ENCODE results near the gene CXCR6. TPM values are rescaled to one million over a fixed set of nuclear protein-coding genes. Genes with fewer than 3 reads are reported as not detected.

CXCR6 gene
- total RNA-seq, 1 donor from 2014 or later, result 0.33 TPM

DNA sequence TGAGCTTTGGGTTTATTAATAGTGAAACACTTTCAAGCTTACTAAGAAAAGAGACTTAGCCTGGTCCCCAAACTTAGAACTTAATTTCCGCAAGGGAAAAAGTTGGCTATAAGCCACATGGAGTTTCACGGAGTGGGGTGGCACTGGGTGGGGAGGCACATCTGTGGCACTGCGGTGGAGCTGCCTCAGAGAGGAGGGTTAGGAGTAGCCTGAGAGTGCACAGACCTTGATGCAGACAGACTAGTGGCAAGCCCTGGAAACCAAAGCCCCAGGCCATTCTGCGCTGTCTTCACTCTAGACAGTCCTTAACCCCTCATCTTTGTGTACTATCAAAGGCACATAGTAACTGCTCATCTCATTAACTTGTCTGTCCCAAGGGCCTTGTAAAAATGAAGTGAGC, 22.0 kb downstream of the CXCR6 start:
- TF ChIP-seq, protein P1, sequence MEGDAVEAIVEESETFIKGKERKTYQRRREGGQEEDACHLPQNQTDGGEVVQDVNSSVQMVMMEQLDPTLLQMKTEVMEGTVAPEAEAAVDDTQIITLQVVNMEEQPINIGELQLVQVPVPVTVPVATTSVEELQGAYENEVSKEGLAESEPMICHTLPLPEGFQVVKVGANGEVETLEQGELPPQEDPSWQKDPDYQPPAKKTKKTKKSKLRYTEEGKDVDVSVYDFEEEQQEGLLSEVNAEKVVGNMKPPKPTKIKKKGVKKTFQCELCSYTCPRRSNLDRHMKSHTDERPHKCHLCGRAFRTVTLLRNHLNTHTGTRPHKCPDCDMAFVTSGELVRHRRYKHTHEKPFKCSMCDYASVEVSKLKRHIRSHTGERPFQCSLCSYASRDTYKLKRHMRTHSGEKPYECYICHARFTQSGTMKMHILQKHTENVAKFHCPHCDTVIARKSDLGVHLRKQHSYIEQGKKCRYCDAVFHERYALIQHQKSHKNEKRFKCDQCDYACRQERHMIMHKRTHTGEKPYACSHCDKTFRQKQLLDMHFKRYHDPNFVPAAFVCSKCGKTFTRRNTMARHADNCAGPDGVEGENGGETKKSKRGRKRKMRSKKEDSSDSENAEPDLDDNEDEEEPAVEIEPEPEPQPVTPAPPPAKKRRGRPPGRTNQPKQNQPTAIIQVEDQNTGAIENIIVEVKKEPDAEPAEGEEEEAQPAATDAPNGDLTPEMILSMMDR (IDR thresholded peaks at IDR 0.05; ENCODE audit: borderline replicate concordance), result no peak
- H3K9me3 ChIP-seq (replicated peaks), result no peaks in the 10 kb centered on the region
- intact Hi-C loops (cut with micrococcal nuclease), result no loop called here
- H3K4me3 ChIP-seq, result no peak overlapping the region
- peaks cover 100% of the 10 kb centered on the region for H3K36me3 ChIP-seq
- peak overlapping the region; percentile 11 for H3K27ac ChIP-seq (replicated peaks)
- DNase-seq, result no peak
- H3K4me1 ChIP-seq, result peaks cover 41% of the 10 kb centered on the region
- no peaks in the 10 kb centered on the region for H3K27me3 ChIP-seq (ENCODE audit: low read depth)

DNA sequence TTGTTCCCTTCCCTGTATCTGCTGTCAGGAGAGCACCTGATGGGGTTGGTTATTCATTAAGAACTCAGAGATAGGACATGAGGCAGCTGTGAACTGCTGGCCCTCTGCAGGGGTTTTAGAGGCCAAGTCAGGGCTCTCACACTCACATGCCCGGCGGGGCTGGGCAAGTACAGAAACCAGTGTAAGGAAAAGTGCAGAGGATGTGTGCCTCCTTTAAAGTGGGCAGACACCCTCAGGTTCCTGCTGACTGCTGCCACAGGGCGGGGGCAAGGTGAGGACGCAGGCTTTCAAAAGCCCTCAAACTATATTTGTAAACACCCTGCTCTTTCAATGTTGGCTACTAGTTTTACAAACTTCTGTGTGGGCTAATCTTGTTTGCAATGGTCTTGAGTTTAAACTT, 22.4 kb downstream of the CXCR6 start:
- Histone ChIP-seq H3K36me3 (peaks cover 100% of the 10 kb centered on the region), H3K4me3 (no peak overlapping the region), H3K4me1 (peaks cover 41% of the 10 kb centered on the region), H3K27me3 (ENCODE audit: low read depth) (no peaks in the 10 kb centered on the region), H3K27ac (replicated peaks) (peak overlapping the region; percentile 11), H3K9me3 (replicated peaks) (no peaks in the 10 kb centered on the region)
- no peak for DNase-seq
- intact Hi-C loops (cut with micrococcal nuclease), result no loop called here
- TF ChIP-seq, protein P1 (IDR thresholded peaks at IDR 0.05; ENCODE audit: borderline replicate concordance), result no peak

DNA sequence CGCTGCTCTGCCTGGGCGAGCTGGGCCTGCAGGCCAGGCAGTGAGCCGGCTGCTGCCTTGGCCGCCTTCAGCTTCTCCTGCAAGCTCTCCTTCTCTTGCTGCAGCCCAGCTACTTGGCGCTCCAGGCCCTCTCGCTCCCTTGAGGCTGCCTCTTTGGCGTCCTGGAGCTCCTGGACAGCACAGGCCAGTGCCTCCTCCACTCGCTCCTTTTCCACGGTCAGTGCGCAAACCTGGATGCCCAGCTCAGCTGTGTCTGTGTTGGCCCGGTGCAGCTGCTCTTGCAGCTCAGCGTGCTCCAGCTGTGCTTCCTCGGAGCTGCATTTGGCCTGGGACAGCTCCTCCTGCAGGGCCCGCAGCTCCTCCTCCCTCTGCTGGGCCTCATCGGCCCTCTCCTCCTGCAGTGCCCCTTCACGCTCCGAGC, 23.1 kb downstream of the CXCR6 start:
- Histone ChIP-seq H3K4me3 (no peak overlapping the region), H3K27ac (replicated peaks) (no peak overlapping the region), H3K9me3 (replicated peaks) (no peaks in the 10 kb centered on the region), H3K4me1 (peaks cover 41% of the 10 kb centered on the region), H3K27me3 (ENCODE audit: low read depth) (no peaks in the 10 kb centered on the region), H3K36me3 (peaks cover 100% of the 10 kb centered on the region)
- intact Hi-C loops (cut with micrococcal nuclease), result no loop called here
- TF ChIP-seq, protein P1 (IDR thresholded peaks at IDR 0.05; ENCODE audit: borderline replicate concordance), result no peak
- DNase-seq, result peak; percentile 42

DNA sequence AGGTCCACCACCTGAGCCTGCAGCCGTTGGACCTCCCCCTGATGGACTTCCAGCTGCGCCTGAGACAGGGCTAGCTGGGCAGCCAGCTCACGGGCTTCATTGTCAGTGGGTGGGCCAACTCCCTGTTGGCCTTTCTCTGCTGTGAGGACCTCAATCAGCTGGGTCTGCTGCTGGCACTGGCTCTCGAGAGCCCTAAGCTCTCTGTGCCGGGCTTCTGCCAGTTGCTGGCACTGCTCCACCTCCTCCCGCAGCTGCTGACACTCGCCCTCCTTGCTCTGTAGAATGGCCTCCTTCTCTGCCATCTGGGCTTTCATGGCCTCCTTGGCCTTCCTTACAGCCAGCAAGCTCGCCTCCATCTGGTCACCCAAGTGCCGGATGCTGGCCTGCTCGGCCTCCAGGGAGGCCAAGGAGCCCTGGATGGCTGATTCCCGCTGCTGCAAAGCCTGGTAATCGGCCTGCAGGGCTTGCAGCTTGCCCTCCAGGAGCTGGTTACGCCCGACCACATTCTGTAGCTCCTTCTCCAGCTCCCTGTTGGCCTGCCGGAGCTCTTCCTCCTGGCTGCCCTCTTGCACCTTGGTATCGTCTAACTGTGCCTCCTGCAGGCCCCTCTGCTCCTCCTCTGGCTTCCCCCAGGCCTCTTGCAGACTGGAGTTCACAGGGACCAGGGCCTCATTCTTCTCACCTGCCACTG, 23.8 kb downstream of the CXCR6 start:
- Histone ChIP-seq H3K9me3 (replicated peaks) (no peaks in the 10 kb centered on the region), H3K4me3 (no peak overlapping the region), H3K36me3 (peaks cover 100% of the 10 kb centered on the region), H3K4me1 (peaks cover 41% of the 10 kb centered on the region), H3K27me3 (ENCODE audit: low read depth) (no peaks in the 10 kb centered on the region), H3K27ac (replicated peaks) (peak overlapping the region; percentile 43)
- TF ChIP-seq, protein P1 (IDR thresholded peaks at IDR 0.05; ENCODE audit: borderline replicate concordance), result no peak
- intact Hi-C loops (cut with micrococcal nuclease), result no loop called here
- no peak for DNase-seq

DNA sequence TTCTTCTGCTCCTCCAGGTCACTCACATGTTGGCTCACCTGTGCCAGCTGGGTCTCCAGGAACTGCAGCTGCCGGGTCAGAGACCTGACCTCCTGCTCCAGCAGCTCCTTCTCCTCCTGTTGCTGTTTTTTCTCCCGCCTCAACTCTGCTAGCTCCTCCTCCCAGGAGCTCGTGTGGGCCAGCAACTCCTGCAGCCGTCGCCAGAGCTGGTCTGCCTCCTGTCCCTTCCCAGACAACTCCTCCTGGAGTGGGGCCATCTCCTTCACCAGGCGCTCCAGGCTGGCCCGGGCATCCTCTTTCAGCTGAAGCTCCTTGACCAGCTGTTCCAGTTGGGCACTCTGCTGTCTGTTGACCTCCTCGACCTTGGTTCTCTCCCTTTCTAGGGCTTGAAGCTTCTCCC, 24.5 kb downstream of the CXCR6 start:
- Histone ChIP-seq H3K4me1 (peaks cover 41% of the 10 kb centered on the region), H3K9me3 (replicated peaks) (no peaks in the 10 kb centered on the region), H3K4me3 (no peak overlapping the region), H3K27ac (replicated peaks) (peak overlapping the region; percentile 43), H3K36me3 (peaks cover 100% of the 10 kb centered on the region), H3K27me3 (ENCODE audit: low read depth) (no peaks in the 10 kb centered on the region)
- intact Hi-C loops (cut with micrococcal nuclease), result no loop called here
- TF ChIP-seq, protein P1 (IDR thresholded peaks at IDR 0.05; ENCODE audit: borderline replicate concordance), result no peak
- DNase-seq, result no peak

Measured in left ventricle myocardium inferior (tissue), 1 donor.